ENCODE data around the gene FAM53B. TPM values are rescaled to one million over a fixed set of nuclear protein-coding genes. Genes with fewer than 3 reads are reported as not detected.
A peak's percentile ranks its signal among the peaks of the same experiment; 100 is the strongest.

FAM53B gene
- total RNA-seq, 1 donor from 2014 or later, result 39.8 TPM

GRCh38 chr10:124658591-124659242 lies 85.5 kb downstream of the FAM53B start:
- peaks cover 6% of the 10 kb centered on the region for H3K36me3 Mint-ChIP-seq (ENCODE audit: insufficient read depth)
- no peak for TF ChIP-seq CTCF (IDR thresholded peaks at IDR 0.05; ENCODE audit: unreplicated experiment)
- DNase-seq (ENCODE audit: low spot score, unreplicated experiment), result no peak
- H3K4me3 Mint-ChIP-seq (ENCODE audit: low read depth), result no peak overlapping the region
- no peaks in the 10 kb centered on the region for H3K9me3 Mint-ChIP-seq (ENCODE audit: low read depth)
- peaks cover 2% of the 10 kb centered on the region for H3K4me1 Mint-ChIP-seq (ENCODE audit: low read depth)
- H3K27ac Mint-ChIP-seq, result peak overlapping the region; percentile 49
- no peaks in the 10 kb centered on the region for H3K27me3 Mint-ChIP-seq

- no peak overlapping the region for H3K4me3 Mint-ChIP-seq (ENCODE audit: low read depth)
- no peak overlapping the region for H3K27ac Mint-ChIP-seq
- H3K9me3 Mint-ChIP-seq (ENCODE audit: low read depth), result no peaks in the 10 kb centered on the region
- H3K36me3 Mint-ChIP-seq (ENCODE audit: insufficient read depth), result peaks cover 6% of the 10 kb centered on the region
- no peak for DNase-seq (ENCODE audit: low spot score, unreplicated experiment)
- peaks cover 2% of the 10 kb centered on the region for H3K4me1 Mint-ChIP-seq (ENCODE audit: low read depth)
- TF ChIP-seq CTCF (IDR thresholded peaks at IDR 0.05; ENCODE audit: unreplicated experiment), result no peak
- no peaks in the 10 kb centered on the region for H3K27me3 Mint-ChIP-seq
Observed at GRCh38 chr10:124657806-124658205, 86.4 kb downstream of the FAM53B start.

- peaks cover 2% of the 10 kb centered on the region for H3K4me1 Mint-ChIP-seq (ENCODE audit: low read depth)
- peaks cover 4% of the 10 kb centered on the region for H3K36me3 Mint-ChIP-seq (ENCODE audit: insufficient read depth)
- H3K27me3 Mint-ChIP-seq, result no peaks in the 10 kb centered on the region
- H3K27ac Mint-ChIP-seq, result no peak overlapping the region
- TF ChIP-seq CTCF (IDR thresholded peaks at IDR 0.05; ENCODE audit: unreplicated experiment), result no peak
- H3K9me3 Mint-ChIP-seq (ENCODE audit: low read depth), result no peaks in the 10 kb centered on the region
- H3K4me3 Mint-ChIP-seq (ENCODE audit: low read depth), result no peak overlapping the region
- no peak for DNase-seq (ENCODE audit: low spot score, unreplicated experiment)
Observed at GRCh38 chr10:124656541-124656940, 87.6 kb downstream of the FAM53B start.

- Mint-ChIP-seq H3K4me1 (ENCODE audit: low read depth) (peaks cover 2% of the 10 kb centered on the region), H3K9me3 (ENCODE audit: low read depth) (no peaks in the 10 kb centered on the region), H3K36me3 (ENCODE audit: insufficient read depth) (peaks cover 4% of the 10 kb centered on the region), H3K27ac (peak overlapping the region; percentile 23), H3K27me3 (no peaks in the 10 kb centered on the region), H3K4me3 (ENCODE audit: low read depth) (no peak overlapping the region)
- TF ChIP-seq CTCF (IDR thresholded peaks at IDR 0.05; ENCODE audit: unreplicated experiment), result no peak
- DNase-seq (ENCODE audit: low spot score, unreplicated experiment), result no peak
Observed at GRCh38 chr10:124656113-124656490, 88.1 kb downstream of the FAM53B start.

- H3K27me3 Mint-ChIP-seq, result no peaks in the 10 kb centered on the region
- peak overlapping the region; percentile 23 for H3K27ac Mint-ChIP-seq
- no peak for TF ChIP-seq CTCF (IDR thresholded peaks at IDR 0.05; ENCODE audit: unreplicated experiment)
Observed at GRCh38 chr10:124655191-124656112, 88.7 kb downstream of the FAM53B start.

More at GRCh38 chr10:124655191-124656112, 88.7 kb downstream of the FAM53B start:
- Mint-ChIP-seq H3K9me3 (ENCODE audit: low read depth) (no peaks in the 10 kb centered on the region), H3K4me1 (ENCODE audit: low read depth) (peaks cover 2% of the 10 kb centered on the region), H3K36me3 (ENCODE audit: insufficient read depth) (peaks cover 3% of the 10 kb centered on the region), H3K4me3 (ENCODE audit: low read depth) (no peak overlapping the region)
- DNase-seq (ENCODE audit: low spot score, unreplicated experiment), result no peak

All from progenitor cell of endocrine pancreas (in vitro differentiated cells).